ENCODE measurements around the gene OR10D3. TPM values are rescaled to one million over a fixed set of nuclear protein-coding genes. Genes with fewer than 3 reads are reported as not detected.

OR10D3 gene
- total RNA-seq, 1 donor from 2014 or later: not detected

DNA sequence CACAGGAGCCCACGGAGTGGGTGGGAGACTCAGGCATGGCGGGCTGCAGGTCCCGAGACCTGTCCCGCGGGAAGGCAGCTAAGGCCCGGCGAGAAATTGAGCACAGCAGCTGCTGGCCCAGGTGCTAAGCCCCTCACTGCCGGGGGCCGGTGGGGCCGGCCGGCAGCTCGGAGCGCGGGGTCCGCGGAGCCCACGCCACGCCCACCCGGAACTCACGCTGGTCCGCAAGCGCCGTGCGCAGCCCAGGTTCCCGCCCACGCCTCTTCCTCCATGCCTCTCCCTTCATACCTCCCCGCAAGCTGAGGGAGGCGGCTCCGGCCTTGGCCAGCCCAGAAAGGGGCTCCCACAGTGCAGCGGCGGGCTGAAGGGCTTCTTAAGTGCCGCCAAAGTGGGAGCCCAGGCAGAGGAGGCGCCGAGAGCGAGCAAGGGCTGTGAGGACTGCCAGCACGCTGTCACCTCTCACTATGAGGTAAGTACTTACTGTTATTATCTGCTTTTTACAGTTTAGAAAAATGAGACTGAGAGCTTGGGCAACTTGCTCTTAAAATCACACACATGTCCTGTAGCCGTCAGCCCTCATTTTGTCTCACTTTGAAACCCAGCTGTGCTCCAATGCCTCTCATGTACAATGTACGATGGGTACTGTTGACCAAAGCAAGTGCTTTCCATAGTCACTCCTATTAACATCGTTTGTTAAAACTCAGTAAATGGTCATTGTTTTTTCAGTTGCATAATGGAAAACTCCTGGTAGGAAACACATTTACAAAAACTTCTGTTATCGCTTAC is 12.2 kb upstream of the OR10D3 start:
- Histone ChIP-seq H3K27me3 (ENCODE audit: low read depth) (no peaks in the 10 kb centered on the region), H3K36me3 (no peaks in the 10 kb centered on the region), H3K27ac (no peak overlapping the region), H3K4me3 (no peak overlapping the region), H3K9me3 (no peaks in the 10 kb centered on the region), H3K4me1 (no peaks in the 10 kb centered on the region)
- DNase-seq: no peak
- intact Hi-C loops (cut with DNase I): no loop called here
- ATAC-seq: no peak
- TF ChIP-seq, protein P1, sequence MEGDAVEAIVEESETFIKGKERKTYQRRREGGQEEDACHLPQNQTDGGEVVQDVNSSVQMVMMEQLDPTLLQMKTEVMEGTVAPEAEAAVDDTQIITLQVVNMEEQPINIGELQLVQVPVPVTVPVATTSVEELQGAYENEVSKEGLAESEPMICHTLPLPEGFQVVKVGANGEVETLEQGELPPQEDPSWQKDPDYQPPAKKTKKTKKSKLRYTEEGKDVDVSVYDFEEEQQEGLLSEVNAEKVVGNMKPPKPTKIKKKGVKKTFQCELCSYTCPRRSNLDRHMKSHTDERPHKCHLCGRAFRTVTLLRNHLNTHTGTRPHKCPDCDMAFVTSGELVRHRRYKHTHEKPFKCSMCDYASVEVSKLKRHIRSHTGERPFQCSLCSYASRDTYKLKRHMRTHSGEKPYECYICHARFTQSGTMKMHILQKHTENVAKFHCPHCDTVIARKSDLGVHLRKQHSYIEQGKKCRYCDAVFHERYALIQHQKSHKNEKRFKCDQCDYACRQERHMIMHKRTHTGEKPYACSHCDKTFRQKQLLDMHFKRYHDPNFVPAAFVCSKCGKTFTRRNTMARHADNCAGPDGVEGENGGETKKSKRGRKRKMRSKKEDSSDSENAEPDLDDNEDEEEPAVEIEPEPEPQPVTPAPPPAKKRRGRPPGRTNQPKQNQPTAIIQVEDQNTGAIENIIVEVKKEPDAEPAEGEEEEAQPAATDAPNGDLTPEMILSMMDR (IDR thresholded peaks at IDR 0.05): no peak

DNA sequence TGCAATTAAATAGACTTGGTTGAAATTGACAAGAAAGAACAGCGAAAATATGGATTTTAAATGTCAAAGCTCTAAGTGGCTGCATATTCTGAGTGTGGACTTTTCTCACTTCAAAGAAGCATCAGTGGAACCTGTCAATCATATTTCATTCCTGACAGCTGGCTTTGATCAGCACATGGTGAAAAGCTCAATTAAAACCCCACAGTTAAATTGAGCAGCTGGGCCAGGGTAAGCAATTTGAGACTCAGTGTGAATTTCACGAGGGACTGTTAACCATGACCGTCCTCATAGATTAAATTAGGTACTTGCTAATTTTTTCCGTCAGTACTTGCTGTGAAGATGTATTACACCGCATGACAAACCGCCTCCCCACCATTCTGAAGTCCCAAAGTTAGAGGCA is 11.0 kb upstream of the OR10D3 start:
- H3K4me1 ChIP-seq: no peaks in the 10 kb centered on the region
- H3K9me3 ChIP-seq: no peaks in the 10 kb centered on the region
- no peak for ATAC-seq
- no peaks in the 10 kb centered on the region for H3K27me3 ChIP-seq (ENCODE audit: low read depth)
- no peak overlapping the region for H3K4me3 ChIP-seq
- no peaks in the 10 kb centered on the region for H3K36me3 ChIP-seq
- DNase-seq: no peak
- intact Hi-C loops (cut with DNase I): no loop called here
- TF ChIP-seq, protein P1 (IDR thresholded peaks at IDR 0.05): no peak
- H3K27ac ChIP-seq: no peak overlapping the region

DNA sequence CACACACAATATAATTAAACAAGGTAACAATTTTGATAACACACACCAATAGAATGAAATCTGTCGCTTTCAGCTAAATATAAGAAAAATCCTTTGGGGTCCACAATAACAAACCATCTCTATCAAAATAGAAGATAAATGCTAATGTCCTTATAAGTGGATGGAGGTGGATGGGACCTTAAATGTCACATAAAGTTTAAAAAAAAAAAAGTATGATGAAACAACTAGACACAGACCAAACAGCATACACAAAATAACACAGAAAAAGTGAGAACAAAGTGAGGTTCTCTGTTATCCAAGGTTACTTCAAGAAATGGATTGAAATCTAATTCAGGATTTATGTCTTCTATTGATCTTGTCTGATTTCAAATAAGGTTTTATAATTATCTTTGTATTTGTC is 10.5 kb upstream of the OR10D3 start:
- Histone ChIP-seq H3K4me3 (no peak overlapping the region), H3K27ac (no peak overlapping the region), H3K36me3 (no peaks in the 10 kb centered on the region), H3K9me3 (no peaks in the 10 kb centered on the region), H3K27me3 (ENCODE audit: low read depth) (no peaks in the 10 kb centered on the region), H3K4me1 (no peaks in the 10 kb centered on the region)
- intact Hi-C loops (cut with DNase I): no loop called here
- ATAC-seq: no peak
- TF ChIP-seq, protein P1 (IDR thresholded peaks at IDR 0.05): no peak
- DNase-seq: no peak

DNA sequence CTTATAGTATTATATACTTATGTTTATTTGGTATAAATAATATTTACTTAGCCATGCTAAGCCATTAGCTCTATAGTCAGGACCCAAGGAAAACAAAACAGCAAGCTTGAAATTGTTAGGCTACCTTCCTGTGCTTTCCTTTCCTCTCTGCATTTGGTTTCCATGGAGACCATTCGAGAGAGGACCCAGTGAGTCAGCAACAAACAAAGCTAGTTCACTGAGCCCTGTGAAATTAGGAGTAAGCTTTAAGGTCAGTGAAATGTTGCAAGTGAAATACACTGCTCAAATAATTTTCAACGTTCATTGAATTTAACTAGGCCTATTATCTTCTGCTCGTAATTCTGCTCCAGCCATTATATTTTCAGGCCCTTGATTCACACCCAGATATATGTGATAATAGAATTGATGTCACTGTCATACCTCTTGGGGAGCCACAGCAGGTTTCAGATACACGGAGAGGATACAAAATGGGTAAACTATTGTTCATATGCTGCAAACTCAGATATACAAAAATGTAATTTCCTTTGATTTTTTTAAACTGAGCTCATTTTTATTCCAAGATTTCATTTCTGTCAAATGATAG is 9.1 kb upstream of the OR10D3 start:
- Histone ChIP-seq H3K9me3 (no peaks in the 10 kb centered on the region), H3K36me3 (no peaks in the 10 kb centered on the region), H3K4me3 (no peak overlapping the region), H3K4me1 (no peaks in the 10 kb centered on the region), H3K27me3 (ENCODE audit: low read depth) (no peaks in the 10 kb centered on the region), H3K27ac (no peak overlapping the region)
- DNase-seq (no peak), ATAC-seq (peak in 1 of 2 donors; percentile 71)
- intact Hi-C loops (cut with DNase I): no loop called here
- TF ChIP-seq, protein P1 (IDR thresholded peaks at IDR 0.05): no peak

DNA sequence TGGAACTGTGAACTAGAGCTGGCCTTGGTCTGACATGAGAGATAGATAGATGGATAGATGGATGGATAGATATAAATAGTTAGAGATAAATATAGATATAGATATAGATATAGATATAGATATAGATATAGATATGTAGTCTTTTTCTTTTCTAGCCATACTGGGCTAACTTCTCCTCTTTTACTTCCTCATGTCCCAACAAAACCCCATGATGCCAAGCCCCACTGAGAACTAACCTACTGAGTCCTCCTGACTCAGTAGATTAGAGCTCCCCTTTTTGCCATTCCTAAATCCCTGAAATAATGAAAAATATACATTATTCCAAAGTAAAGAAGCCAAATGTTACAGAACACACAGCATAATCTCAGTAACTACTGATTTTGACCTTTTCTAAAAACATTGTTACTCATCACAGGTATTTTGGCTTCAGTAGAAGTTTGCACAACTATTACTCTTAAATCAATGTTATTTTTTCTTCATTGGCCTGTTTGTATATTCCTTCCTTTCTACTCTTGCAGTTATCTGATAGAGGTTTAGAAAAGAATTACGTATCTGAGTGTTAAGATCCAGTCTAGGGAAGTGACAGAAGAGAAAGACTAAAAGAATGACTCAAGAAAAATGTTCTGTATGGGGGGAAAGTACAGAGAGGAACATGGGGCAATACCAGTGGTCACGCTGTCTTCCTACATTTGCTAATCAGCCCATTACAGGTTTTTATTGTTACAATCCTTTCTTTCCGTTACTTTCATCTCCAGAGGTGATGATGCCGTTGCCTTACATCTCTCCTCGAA is 6.0 kb upstream of the OR10D3 start:
- Histone ChIP-seq H3K27me3 (ENCODE audit: low read depth) (no peaks in the 10 kb centered on the region), H3K36me3 (no peaks in the 10 kb centered on the region), H3K27ac (no peak overlapping the region), H3K4me1 (no peaks in the 10 kb centered on the region), H3K9me3 (no peaks in the 10 kb centered on the region), H3K4me3 (no peak overlapping the region)
- ATAC-seq (no peak), DNase-seq (no peak)
- intact Hi-C loops (cut with DNase I): no loop called here
- TF ChIP-seq, protein P1 (IDR thresholded peaks at IDR 0.05): no peak

Data from lower lobe of right lung (tissue), 2 donors.